Heart left ventricle (tissue), 13 donors: Measurements from ENCODE around the gene OXCT1.

Experiments
- POLR2A ChIP-seq, 2 donors: fragments of 450-650 bp; IDR thresholded peaks; one replicate each; pipeline ENCODE4 v1.6.1; 2017; ENCODE audit warnings: antibody characterized with exemption in 2 of 2, mild to moderate bottlenecking in 2 of 2, moderate library complexity in 2 of 2
- TF ChIP-seq, protein P1 (sequence below), 12 donors: fragments of 200-600 bp; sonication (generic) in 4 of 12; IDR thresholded peaks; one replicate each; pipeline versions ENCODE4 v1.5.0 to v1.8.0; 2018 to 2022; ENCODE audit warnings: antibody characterized with exemption in 12 of 12, mild to moderate bottlenecking in 5 of 12
- donor health status: ischemic (EF 13 %, LVEDD 7.1; RV severe dilation, severe dysfunction).
- donor health status: DM: no; HTN: yes; CAD: no.
- donor health status: DM: no; HTN: no; CAD: no.
- donor health status: ischemic (EF 25% LVEDD 6.9; RV normal size, moderate dysfunction).
- donor health status: ischemic (EF 25% LVEDD 5.7; RV mildly dilated, moderate dysfunction).
- donor health status: ischemic (EF 35%, LVEDD 5.7; RV mildly dilated, moderate dysfunction).
- donor health status: nonischemic (EF 11% LVEDD 7.7; RV severe dilation, severe dysfunction).
- donor health status: DM: yes; HTN: yes; CAD: no.
- donor health status: PGD.
- donor health status: ischemic (EF 29% LVEDD 5.4; RV normal size, mild dysfunction).
- donor health status: nonischemic (EF 23%, LVEDD 6.1; RV moderate dilation, normal function).

GRCh38 chr5:41871852-41872251 is 1.6 kb upstream of the OXCT1 start:
- TF ChIP-seq, protein P1, sequence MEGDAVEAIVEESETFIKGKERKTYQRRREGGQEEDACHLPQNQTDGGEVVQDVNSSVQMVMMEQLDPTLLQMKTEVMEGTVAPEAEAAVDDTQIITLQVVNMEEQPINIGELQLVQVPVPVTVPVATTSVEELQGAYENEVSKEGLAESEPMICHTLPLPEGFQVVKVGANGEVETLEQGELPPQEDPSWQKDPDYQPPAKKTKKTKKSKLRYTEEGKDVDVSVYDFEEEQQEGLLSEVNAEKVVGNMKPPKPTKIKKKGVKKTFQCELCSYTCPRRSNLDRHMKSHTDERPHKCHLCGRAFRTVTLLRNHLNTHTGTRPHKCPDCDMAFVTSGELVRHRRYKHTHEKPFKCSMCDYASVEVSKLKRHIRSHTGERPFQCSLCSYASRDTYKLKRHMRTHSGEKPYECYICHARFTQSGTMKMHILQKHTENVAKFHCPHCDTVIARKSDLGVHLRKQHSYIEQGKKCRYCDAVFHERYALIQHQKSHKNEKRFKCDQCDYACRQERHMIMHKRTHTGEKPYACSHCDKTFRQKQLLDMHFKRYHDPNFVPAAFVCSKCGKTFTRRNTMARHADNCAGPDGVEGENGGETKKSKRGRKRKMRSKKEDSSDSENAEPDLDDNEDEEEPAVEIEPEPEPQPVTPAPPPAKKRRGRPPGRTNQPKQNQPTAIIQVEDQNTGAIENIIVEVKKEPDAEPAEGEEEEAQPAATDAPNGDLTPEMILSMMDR (IDR thresholded peaks at IDR 0.05), result no peak
- TF ChIP-seq POLR2A (IDR thresholded peaks at IDR 0.05), result no peak
